ENCODE measurements around the gene KATNAL1. TPM values are rescaled to one million over a fixed set of nuclear protein-coding genes. Genes with fewer than 3 reads are reported as not detected.
"Not testable (repeated sequence)": the region's sequence is repeated elsewhere in the genome, so short reads cannot be mapped to it uniquely, and the experiment has no call there.

KATNAL1 gene
- total RNA-seq, 1 donor from 2014 or later, result 22.7 TPM

GRCh38 chr13:30266756-30267155 is 40.6 kb downstream of the KATNAL1 start:
- Mint-ChIP-seq H3K27me3 (no peaks in the 10 kb centered on the region), H3K9me3 (ENCODE audit: low read depth) (no peaks in the 10 kb centered on the region), H3K4me3 (ENCODE audit: low read depth) (no peak overlapping the region), H3K4me1 (ENCODE audit: low read depth) (peaks cover 3% of the 10 kb centered on the region), H3K36me3 (ENCODE audit: insufficient read depth) (peaks cover 15% of the 10 kb centered on the region), H3K27ac (no peak overlapping the region)
- no peak for DNase-seq (ENCODE audit: low spot score, unreplicated experiment)
- no peak for TF ChIP-seq CTCF (IDR thresholded peaks at IDR 0.05; ENCODE audit: unreplicated experiment)

- peaks cover 11% of the 10 kb centered on the region for H3K4me1 Mint-ChIP-seq (ENCODE audit: low read depth)
- DNase-seq (ENCODE audit: low spot score, unreplicated experiment); H3K27ac Mint-ChIP-seq; H3K36me3 Mint-ChIP-seq (ENCODE audit: insufficient read depth); H3K4me3 Mint-ChIP-seq (ENCODE audit: low read depth); H3K9me3 Mint-ChIP-seq (ENCODE audit: low read depth); H3K27me3 Mint-ChIP-seq: not testable (repeated sequence)
Measured at GRCh38 chr13:30259149-30259733, 48.1 kb downstream of the KATNAL1 start.

GRCh38 chr13:30257468-30258099 is 49.8 kb downstream of the KATNAL1 start:
- Mint-ChIP-seq H3K27me3 (no peaks in the 10 kb centered on the region), H3K9me3 (ENCODE audit: low read depth) (peaks cover 5% of the 10 kb centered on the region), H3K4me3 (ENCODE audit: low read depth) (no peak overlapping the region), H3K4me1 (ENCODE audit: low read depth) (peaks cover 11% of the 10 kb centered on the region), H3K36me3 (ENCODE audit: insufficient read depth) (peaks cover 9% of the 10 kb centered on the region), H3K27ac (peak overlapping the region; percentile 53)
- no peak for TF ChIP-seq CTCF (IDR thresholded peaks at IDR 0.05; ENCODE audit: unreplicated experiment)
- no peak for DNase-seq (ENCODE audit: low spot score, unreplicated experiment)

GRCh38 chr13:30256713-30257467 is 50.5 kb downstream of the KATNAL1 start:
- peaks cover 7% of the 10 kb centered on the region for H3K36me3 Mint-ChIP-seq (ENCODE audit: insufficient read depth)
- no peak overlapping the region for H3K4me3 Mint-ChIP-seq (ENCODE audit: low read depth)
- peaks cover 5% of the 10 kb centered on the region for H3K9me3 Mint-ChIP-seq (ENCODE audit: low read depth)
- H3K27ac Mint-ChIP-seq, result no peak overlapping the region
- no peak for TF ChIP-seq CTCF (IDR thresholded peaks at IDR 0.05; ENCODE audit: unreplicated experiment)
- H3K27me3 Mint-ChIP-seq, result no peaks in the 10 kb centered on the region
- peaks cover 11% of the 10 kb centered on the region for H3K4me1 Mint-ChIP-seq (ENCODE audit: low read depth)
- DNase-seq (ENCODE audit: low spot score, unreplicated experiment), result no peak

- peaks cover 11% of the 10 kb centered on the region for H3K4me1 Mint-ChIP-seq (ENCODE audit: low read depth)
- H3K27ac Mint-ChIP-seq, result no peak overlapping the region
- H3K4me3 Mint-ChIP-seq (ENCODE audit: low read depth), result no peak overlapping the region
- H3K9me3 Mint-ChIP-seq (ENCODE audit: low read depth), result peaks cover 8% of the 10 kb centered on the region
- DNase-seq (ENCODE audit: low spot score, unreplicated experiment), result no peak
- no peak for TF ChIP-seq CTCF (IDR thresholded peaks at IDR 0.05; ENCODE audit: unreplicated experiment)
- H3K36me3 Mint-ChIP-seq (ENCODE audit: insufficient read depth), result peaks cover 15% of the 10 kb centered on the region
- no peaks in the 10 kb centered on the region for H3K27me3 Mint-ChIP-seq
Measured at GRCh38 chr13:30255696-30256095, 51.7 kb downstream of the KATNAL1 start.
